ENCODE data around the gene REEP6. TPM values are rescaled to one million over a fixed set of nuclear protein-coding genes. Genes with fewer than 3 reads are reported as not detected.
A peak's percentile ranks its signal among the peaks of the same experiment; 100 is the strongest.

Gene REEP6
- total RNA-seq, 4 donors from 2014 or later = 4.2 to 8.5 (median 5.9) TPM

DNA sequence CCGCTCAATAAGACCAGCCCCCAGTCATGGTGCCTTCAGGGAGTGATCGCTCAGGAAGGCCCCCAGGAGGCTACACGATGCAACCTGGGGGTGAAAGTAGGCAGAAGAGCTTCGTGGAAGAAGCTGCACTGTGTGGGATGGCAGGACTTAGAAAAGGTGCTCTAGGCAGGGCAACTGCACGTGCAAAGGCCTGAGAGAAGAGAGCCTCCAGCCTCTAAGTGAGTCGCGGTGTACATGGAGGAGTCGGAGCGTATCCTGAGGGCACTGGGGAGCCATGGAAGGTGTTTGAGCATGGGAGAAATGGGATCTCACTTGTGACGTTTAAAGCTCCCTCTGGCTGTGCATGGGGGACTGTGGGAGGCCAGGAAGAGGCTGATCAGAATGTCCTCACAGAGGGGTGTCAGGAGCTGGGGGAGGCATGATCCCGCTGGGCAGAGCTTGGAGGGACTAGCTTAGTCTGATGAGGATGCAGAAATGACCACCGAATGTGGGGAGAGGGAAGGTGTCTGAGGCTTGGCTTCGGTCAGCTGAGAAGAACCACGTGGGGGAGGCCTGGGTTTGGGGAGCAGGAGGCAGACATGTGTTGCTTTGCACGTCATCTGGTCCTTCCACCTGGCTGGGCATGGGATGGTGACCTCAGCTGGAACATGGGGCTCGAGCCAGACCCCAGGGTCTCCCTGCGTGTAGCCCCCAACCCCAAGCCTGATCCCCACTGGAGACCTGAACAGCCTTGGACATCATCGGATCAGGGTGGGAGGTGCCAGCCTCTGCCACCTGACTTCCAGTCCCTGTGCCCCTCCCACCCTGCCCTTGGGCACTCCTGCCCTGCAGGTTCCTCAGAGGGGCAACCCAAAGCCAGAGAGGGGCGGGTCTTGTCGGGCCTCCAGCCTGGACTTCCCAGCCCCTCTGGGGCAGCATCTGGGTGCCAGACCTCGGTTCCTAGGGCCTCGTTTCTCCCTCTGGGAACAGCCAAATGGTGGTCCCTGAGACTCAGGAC, 39.9 kb upstream of the REEP6 start:
- Histone ChIP-seq H3K27ac (no peak overlapping the region), H3K4me3 (replicated peaks in 1 of 3) (no peak overlapping the region), H3K9me3 (no peaks in the 10 kb centered on the region), H3K36me3 (no peaks in the 10 kb centered on the region), H3K27me3 (peaks cover 45% of the 10 kb centered on the region), H3K4me1 (peaks cover 5 to 24% of the 10 kb centered on the region in 2 donors)
- DNase-seq = no peak
- WGBS, 2 donors = 55 to 72% methylated on average over 17 to 18 of the region's 22 CpGs
- TF ChIP-seq, protein P1, sequence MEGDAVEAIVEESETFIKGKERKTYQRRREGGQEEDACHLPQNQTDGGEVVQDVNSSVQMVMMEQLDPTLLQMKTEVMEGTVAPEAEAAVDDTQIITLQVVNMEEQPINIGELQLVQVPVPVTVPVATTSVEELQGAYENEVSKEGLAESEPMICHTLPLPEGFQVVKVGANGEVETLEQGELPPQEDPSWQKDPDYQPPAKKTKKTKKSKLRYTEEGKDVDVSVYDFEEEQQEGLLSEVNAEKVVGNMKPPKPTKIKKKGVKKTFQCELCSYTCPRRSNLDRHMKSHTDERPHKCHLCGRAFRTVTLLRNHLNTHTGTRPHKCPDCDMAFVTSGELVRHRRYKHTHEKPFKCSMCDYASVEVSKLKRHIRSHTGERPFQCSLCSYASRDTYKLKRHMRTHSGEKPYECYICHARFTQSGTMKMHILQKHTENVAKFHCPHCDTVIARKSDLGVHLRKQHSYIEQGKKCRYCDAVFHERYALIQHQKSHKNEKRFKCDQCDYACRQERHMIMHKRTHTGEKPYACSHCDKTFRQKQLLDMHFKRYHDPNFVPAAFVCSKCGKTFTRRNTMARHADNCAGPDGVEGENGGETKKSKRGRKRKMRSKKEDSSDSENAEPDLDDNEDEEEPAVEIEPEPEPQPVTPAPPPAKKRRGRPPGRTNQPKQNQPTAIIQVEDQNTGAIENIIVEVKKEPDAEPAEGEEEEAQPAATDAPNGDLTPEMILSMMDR (IDR thresholded peaks at IDR 0.05) = no peak
- no peak for TF ChIP-seq POLR2A (IDR thresholded peaks at IDR 0.05)
- intact Hi-C loops (cut with DNase I) = no loop called here

DNA sequence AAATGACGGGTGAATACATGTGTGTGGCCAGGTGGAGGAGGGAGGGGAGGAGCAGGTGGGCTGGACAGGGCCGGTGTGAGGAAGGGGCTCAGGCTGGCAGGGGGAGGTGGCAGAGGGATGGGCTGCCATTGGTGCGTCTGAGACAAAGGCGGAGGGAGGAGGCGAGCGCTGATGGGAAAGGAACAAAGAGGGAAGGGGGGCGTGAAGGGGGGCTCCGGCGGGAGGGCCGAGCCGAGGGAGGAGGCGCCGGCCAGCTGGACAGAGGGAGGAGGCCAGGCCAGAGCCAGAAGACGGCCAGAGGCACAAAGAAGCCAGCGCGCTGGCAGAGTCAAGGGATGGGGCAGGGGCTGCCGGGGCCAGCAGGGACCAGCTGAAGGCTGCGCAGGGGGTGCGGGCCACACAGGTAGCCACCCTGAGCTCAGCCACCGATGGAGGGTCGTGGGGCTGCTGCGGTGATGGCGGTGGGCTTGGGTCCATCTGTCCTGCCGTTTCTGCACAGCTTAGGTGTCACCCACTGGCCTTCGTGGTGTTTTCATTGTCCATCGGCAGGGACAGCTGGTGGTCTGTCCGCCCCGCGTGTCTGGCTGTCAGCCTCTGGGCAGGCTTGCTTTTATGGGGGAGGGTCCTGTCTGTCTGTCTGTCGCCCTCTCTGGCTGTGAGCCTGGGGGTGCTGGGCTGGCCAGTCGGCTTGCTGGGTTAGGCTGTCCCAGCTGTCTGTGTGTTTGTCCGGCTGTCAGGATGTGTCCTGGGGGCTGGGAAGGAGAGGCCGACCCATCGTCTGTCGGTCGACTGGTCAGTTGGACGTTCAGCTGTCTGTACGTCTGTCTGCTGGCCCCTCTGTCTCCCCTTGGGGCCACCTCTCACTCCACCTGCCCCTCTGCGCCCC, 38.8 kb upstream of the REEP6 start:
- DNase-seq = no peak
- no peak overlapping the region for H3K27ac ChIP-seq
- no peaks in the 10 kb centered on the region for H3K9me3 ChIP-seq
- WGBS, 2 donors = 17 to 32% methylated on average over 26 to 33 of the region's 39 CpGs
- H3K4me1 ChIP-seq = peaks cover 5 to 18% of the 10 kb centered on the region in 2 donors
- no peak overlapping the region for H3K4me3 ChIP-seq (replicated peaks in 1 of 3)
- H3K27me3 ChIP-seq = peaks cover 41% of the 10 kb centered on the region
- no peaks in the 10 kb centered on the region for H3K36me3 ChIP-seq
- intact Hi-C loops (cut with DNase I) = no loop called here
- no peak for TF ChIP-seq POLR2A (IDR thresholded peaks at IDR 0.05)
- TF ChIP-seq, protein P1 (IDR thresholded peaks at IDR 0.05) = no peak

DNA sequence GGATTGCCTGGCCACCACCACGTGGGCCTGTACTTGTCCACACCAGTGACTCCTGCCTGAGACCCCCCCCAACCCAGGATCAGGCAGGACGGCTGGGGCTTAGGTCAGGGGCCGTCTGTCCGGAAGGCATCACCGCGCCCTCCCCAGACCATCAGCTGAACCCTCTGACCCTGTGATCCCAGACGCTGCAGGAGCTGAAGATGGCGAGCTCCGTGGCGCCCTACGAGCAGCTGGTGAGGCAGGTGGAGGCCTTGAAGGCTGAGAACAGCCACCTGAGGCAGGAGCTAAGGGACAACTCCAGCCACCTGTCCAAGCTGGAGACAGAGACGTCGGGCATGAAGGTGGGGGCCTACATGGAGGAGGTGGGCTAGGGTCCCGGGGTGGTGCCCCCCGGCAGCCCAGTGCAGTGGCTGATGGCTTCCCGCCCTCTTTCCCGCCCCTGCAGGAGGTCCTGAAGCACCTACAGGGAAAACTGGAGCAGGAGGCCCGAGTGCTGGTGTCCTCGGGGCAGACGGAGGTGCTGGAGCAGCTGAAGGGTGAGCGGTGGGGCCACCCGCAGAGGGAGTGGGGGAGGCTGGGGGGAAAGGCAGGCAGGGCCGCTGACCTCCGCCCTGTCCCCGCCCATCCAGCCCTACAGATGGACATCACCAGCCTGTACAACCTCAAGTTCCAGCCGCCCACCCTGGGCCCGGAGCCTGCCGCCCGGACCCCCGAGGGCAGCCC, 38.0 kb upstream of the REEP6 start:
- 57 to 63% methylated on average over 10 to 13 of the region's 30 CpGs for whole genome bisulfite sequencing, 2 donors
- Histone ChIP-seq H3K4me3 (replicated peaks in 1 of 3) (no peak overlapping the region), H3K27me3 (peaks cover 34% of the 10 kb centered on the region), H3K27ac (no peak overlapping the region), H3K9me3 (no peaks in the 10 kb centered on the region), H3K36me3 (no peaks in the 10 kb centered on the region), H3K4me1 (peaks cover 5 to 18% of the 10 kb centered on the region in 2 donors)
- intact Hi-C loops (cut with DNase I) = no loop called here
- TF ChIP-seq POLR2A (IDR thresholded peaks at IDR 0.05) = no peak
- TF ChIP-seq, protein P1 (IDR thresholded peaks at IDR 0.05) = no peak
- no peak for DNase-seq

DNA sequence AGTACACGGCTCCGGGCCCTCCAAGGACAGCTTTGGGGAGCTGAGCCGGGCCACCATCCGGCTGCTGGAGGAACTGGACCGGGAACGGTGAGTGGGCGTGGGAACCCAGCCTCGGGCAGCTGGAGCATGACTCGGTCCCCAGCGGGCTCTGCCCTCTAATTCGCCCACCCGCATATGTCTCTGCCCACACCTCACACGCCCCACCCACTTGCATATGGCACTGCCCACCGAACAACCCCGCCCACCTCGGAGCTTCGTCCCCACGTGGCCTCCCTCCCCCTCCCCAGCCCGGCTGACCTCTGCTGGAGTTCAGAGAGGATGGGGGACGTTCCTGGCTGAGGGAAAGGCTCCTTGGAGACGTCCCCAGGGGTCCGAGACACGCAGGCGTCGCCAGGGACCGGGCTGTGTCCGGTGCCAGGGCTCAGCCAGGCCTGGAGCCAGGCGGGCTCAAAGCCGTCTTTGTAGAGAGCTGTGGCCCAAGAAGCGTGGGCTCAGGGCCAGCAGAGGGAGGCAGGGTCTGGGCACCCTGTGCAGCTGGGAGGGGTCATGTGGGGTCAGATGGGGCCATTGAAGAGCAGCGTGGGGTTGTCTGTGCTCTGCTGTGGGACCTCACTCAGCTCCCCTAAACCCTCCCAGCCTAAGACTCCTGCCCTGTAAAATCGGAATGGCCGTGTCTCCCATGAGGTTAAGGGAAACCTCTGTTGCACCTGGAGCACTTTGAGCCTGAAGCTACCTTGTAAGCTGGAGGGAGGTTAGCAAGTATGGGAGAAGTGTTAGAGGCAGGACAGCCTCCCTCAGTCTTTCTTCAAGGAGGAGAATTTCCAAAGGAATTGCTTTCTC, 37.2 kb upstream of the REEP6 start:
- Histone ChIP-seq H3K36me3 (no peaks in the 10 kb centered on the region), H3K4me1 (peaks cover 5 to 18% of the 10 kb centered on the region in 2 donors), H3K27me3 (peaks cover 34% of the 10 kb centered on the region), H3K4me3 (replicated peaks in 1 of 3) (no peak overlapping the region), H3K27ac (no peak overlapping the region), H3K9me3 (no peaks in the 10 kb centered on the region)
- intact Hi-C loops (cut with DNase I) = no loop called here
- TF ChIP-seq, protein P1 (IDR thresholded peaks at IDR 0.05) = no peak
- TF ChIP-seq POLR2A (IDR thresholded peaks at IDR 0.05) = no peak
- peak in 1 of 2 donors; percentile 19 for DNase-seq
- WGBS, 2 donors = 15 to 26% methylated on average over 15 to 26 of the region's 33 CpGs

Measured in thyroid gland (tissue), 4 donors.